Prostate gland (tissue), 2 donors: ENCODE data around the gene TJP3.

ENCODE experiments used
- CTCF ChIP-seq, 4 experiments: fragments of 200-600 bp in 2 of 4; fragments of 450-650 bp in 2 of 4; sonication (generic) in 2 of 4; IDR thresholded peaks; 1 replicate in 3 of 4; 2 replicates in 1 of 4; pipeline ENCODE4 v1.5.1; 2016 to 2019; ENCODE audit warnings: antibody characterized with exemption in 4 of 4, mild to moderate bottlenecking in 2 of 4, moderate library complexity in 2 of 4
- POLR2A ChIP-seq: fragments of 450-650 bp; IDR thresholded peaks from one replicate; pipeline ENCODE4 v1.6.1; 2016; ENCODE audit warnings: antibody characterized with exemption, mild to moderate bottlenecking
- POLR2AphosphoS5 ChIP-seq: sonication (generic); formaldehyde crosslinking; IDR thresholded peaks from one replicate; pipeline ENCODE4 v1.6.1; 2017; ENCODE audit warnings: antibody characterized with exemption

- TF ChIP-seq CTCF (IDR thresholded peaks at IDR 0.05) = no peak
- TF ChIP-seq POLR2AphosphoS5 = no peak
- no peak for TF ChIP-seq POLR2A
Measured at GRCh38 chr19:3751236-3751635, 43.1 kb downstream of the TJP3 start.
